H1 (cell line): ENCODE results near the gene DVL2. TPM values are rescaled to one million over a fixed set of nuclear protein-coding genes. Genes with fewer than 3 reads are reported as not detected.

Source experiments
- CTCF ChIA-PET: fragments of 300-600 bp; sonication (Branson Sonifier 250); formaldehyde crosslinking; loops from one replicate; lab custom pipeline; 2021; ENCODE audit not compliant: partially characterized antibody; lab: Charles Lee
- POLR2A ChIA-PET: fragments of 300-600 bp; sonication (Branson Sonifier 250); formaldehyde crosslinking; loops from one replicate; lab custom pipeline; 2021; ENCODE audit warnings: inconsistent platforms; ENCODE audit not compliant: partially characterized antibody; lab: Charles Lee
- DNase-seq, 2 experiments: peaks; one replicate each; pipeline versions ENCODE4 v3.0.0 to v3.0.0-alpha.2; 2010 to 2022; ENCODE audit warnings: low spot score in 2 of 2, low read depth in 1 of 2, mixed read lengths in 1 of 2
- FAIRE-seq: peaks from 2 replicates; lab custom pipeline; 2011; peaks lifted over from hg19 to GRCh38; lab: Jason Lieb, UNC
- H2AFZ ChIP-seq: 2 replicates; pipeline ENCODE4 v1.8.1; 2012; ENCODE audit warnings: low read length, inconsistent platforms
- H2AK5ac ChIP-seq: 2 replicates; pipeline ENCODE4 v1.6.1; 2013; ENCODE audit warnings: low read depth, low read length
- H2BK120ac ChIP-seq: replicated peaks from 2 replicates; pipeline ENCODE3; 2013; ENCODE audit warnings: low read depth, low read length, inconsistent platforms
- H2BK12ac ChIP-seq: 2 replicates; pipeline ENCODE4 v1.6.1; 2013; ENCODE audit warnings: low read depth, low read length
- H2BK15ac ChIP-seq: 2 replicates; pipeline ENCODE4 v1.6.1; 2013; ENCODE audit warnings: low read length
- H2BK20ac ChIP-seq: 2 replicates; pipeline ENCODE4 v1.6.1; 2013; ENCODE audit warnings: low read length
- H2BK5ac ChIP-seq: 2 replicates; pipeline ENCODE4 v1.6.1; 2013; ENCODE audit warnings: low read depth, low read length
- H3K14ac ChIP-seq: 2 replicates; pipeline ENCODE4 v1.6.1; 2013; ENCODE audit warnings: inconsistent platforms; ENCODE audit not compliant: insufficient read length
- H3K18ac ChIP-seq: 2 replicates; pipeline ENCODE4 v1.6.1; 2013; ENCODE audit warnings: low read length; ENCODE audit errors: extremely low read depth
- H3K23ac ChIP-seq: 2 replicates; pipeline ENCODE4 v1.6.1; 2013; ENCODE audit warnings: inconsistent platforms; ENCODE audit not compliant: insufficient read length
- H3K23me2 ChIP-seq: 2 replicates; pipeline ENCODE4 v1.6.1; 2013; ENCODE audit warnings: low read depth, low read length
- H3K27ac ChIP-seq: 2 replicates; pipeline ENCODE4 v1.6.1; 2011; ENCODE audit warnings: low read depth, low read length, inconsistent platforms
- H3K27me3 ChIP-seq, 4 experiments: replicated peaks in 1 of 4; 1 replicate in 1 of 4; 2 replicates in 3 of 4; pipeline versions ENCODE4 v1.6.1 to v1.8.1; 2011 to 2013; ENCODE audit warnings: low read length in 3 of 4, mild to moderate bottlenecking in 3 of 4, inconsistent platforms in 2 of 4, mixed read lengths in 2 of 4, moderate library complexity in 1 of 4; ENCODE audit not compliant: control insufficient read depth in 3 of 4, insufficient read depth in 3 of 4; ENCODE audit errors: extremely low read depth in 1 of 4
- H3K36me3 ChIP-seq, 4 experiments: 2 replicates each; pipeline versions ENCODE4 v1.6.1 to v1.8.1; 2011 to 2013; ENCODE audit warnings: mild to moderate bottlenecking in 4 of 4, low read length in 3 of 4, moderate library complexity in 2 of 4, control low read depth in 1 of 4, inconsistent platforms in 1 of 4; ENCODE audit not compliant: insufficient read depth in 4 of 4, control insufficient read depth in 2 of 4
- H3K4ac ChIP-seq: replicated peaks from 2 replicates; pipeline ENCODE3; 2013; ENCODE audit warnings: low read length, low read depth, mixed read lengths, inconsistent platforms; ENCODE audit not compliant: insufficient read length
- H3K4me1 ChIP-seq, 4 experiments: replicated peaks in 1 of 4; 1 replicate in 1 of 4; 2 replicates in 3 of 4; pipeline versions ENCODE4 v1.6.1 to v1.8.1; 2011 to 2013; ENCODE audit warnings: low read length in 3 of 4, inconsistent platforms in 2 of 4, mixed read lengths in 1 of 4; ENCODE audit not compliant: insufficient read depth in 4 of 4, control insufficient read depth in 3 of 4
- H3K4me2 ChIP-seq, 2 experiments: 2 replicates each; pipeline versions ENCODE4 v1.6.1 to v1.8.1; 2011 to 2013; ENCODE audit warnings: low read depth in 2 of 2, low read length in 2 of 2, control low read depth in 1 of 2, inconsistent platforms in 1 of 2, mild to moderate bottlenecking in 1 of 2; ENCODE audit not compliant: insufficient read depth in 1 of 2
- H3K4me3 ChIP-seq, 4 experiments: fragments of 200-600, 300-600 bp in 1 of 4; sonication (generic), shearing (Covaris generic), sonication (Bioruptor Twin) in 1 of 4; 2 replicates each; pipeline versions ENCODE4 v1.5.1 to v1.8.1; 2011 to 2016; ENCODE audit warnings: low read length in 4 of 4, low read depth in 3 of 4, control low read depth in 2 of 4, inconsistent platforms in 2 of 4, mild to moderate bottlenecking in 2 of 4, mixed read lengths in 1 of 4, moderate library complexity in 1 of 4; ENCODE audit not compliant: insufficient read depth in 2 of 4; ENCODE audit errors: extremely low read depth in 1 of 4
- H3K56ac ChIP-seq: replicated peaks from 2 replicates; pipeline ENCODE3; 2013; ENCODE audit warnings: low read depth, mild to moderate bottlenecking, mixed read lengths, low read length, inconsistent platforms; ENCODE audit not compliant: insufficient read length
- H3K79me1 ChIP-seq: 2 replicates; pipeline ENCODE4 v1.6.1; 2013; ENCODE audit warnings: low read depth, low read length, control low read depth
- H3K79me2 ChIP-seq, 2 experiments: 2 replicates each; pipeline versions ENCODE4 v1.6.1 to v1.8.1; 2012 to 2013; ENCODE audit warnings: low read length in 2 of 2, mild to moderate bottlenecking in 2 of 2, inconsistent platforms in 1 of 2; ENCODE audit not compliant: insufficient read depth in 2 of 2, control insufficient read depth in 1 of 2
- H3K9ac ChIP-seq, 4 experiments: replicated peaks in 1 of 4; 1 replicate in 1 of 4; 2 replicates in 3 of 4; pipeline versions ENCODE4 v1.6.1 to v1.8.1; 2011 to 2013; ENCODE audit warnings: low read depth in 3 of 4, low read length in 3 of 4, control low read depth in 2 of 4, mild to moderate bottlenecking in 2 of 4, moderate library complexity in 2 of 4, inconsistent platforms in 1 of 4; ENCODE audit errors: extremely low read depth in 1 of 4
- H3K9me3 ChIP-seq, 2 experiments: 2 replicates each; pipeline versions ENCODE4 v1.6.1 to v1.8.1; 2012 to 2013; ENCODE audit warnings: mild to moderate bottlenecking in 2 of 2, moderate library complexity in 2 of 2, control low read depth in 1 of 2, inconsistent platforms in 1 of 2, low read depth in 1 of 2, low read length in 1 of 2, mixed read lengths in 1 of 2; ENCODE audit not compliant: insufficient read depth in 2 of 2
- H4K20me1 ChIP-seq, 2 experiments: replicated peaks in 1 of 2; 2 replicates each; pipeline versions ENCODE3 to v1.8.1; 2011 to 2013; ENCODE audit warnings: inconsistent platforms in 2 of 2, low read length in 2 of 2, mild to moderate bottlenecking in 1 of 2; ENCODE audit not compliant: insufficient read depth in 2 of 2, control insufficient read depth in 1 of 2
- H4K5ac ChIP-seq: 2 replicates; pipeline ENCODE4 v1.6.1; 2013; ENCODE audit warnings: low read length, low read depth, mixed read lengths, inconsistent platforms; ENCODE audit not compliant: insufficient read length
- H4K8ac ChIP-seq: 2 replicates; pipeline ENCODE4 v1.8.0; 2013; ENCODE audit warnings: mild to moderate bottlenecking, moderate library complexity, low read length, inconsistent platforms; ENCODE audit not compliant: insufficient read depth; ENCODE audit errors: extremely low read depth
- H4K91ac ChIP-seq: replicated peaks from 2 replicates; pipeline ENCODE3; 2013; ENCODE audit warnings: low read length, mixed read lengths, inconsistent platforms; ENCODE audit not compliant: insufficient read length
- CBX5 ChIP-seq: fragments of 300-800, 300-1000 bp; sonication (generic); IDR thresholded peaks from 2 replicates; pipeline ENCODE4 v1.7.1; 2016; ENCODE audit warnings: antibody characterized with exemption, low read length, low read depth
- CBX8 ChIP-seq: fragments of 300-800, 300-1000 bp; sonication (generic); IDR thresholded peaks from 2 replicates; pipeline ENCODE4 v1.7.1; 2016; ENCODE audit warnings: low read depth, low read length, borderline replicate concordance
- CHD1 ChIP-seq: IDR thresholded peaks from 2 replicates; pipeline ENCODE4 v1.6.1; 2012; ENCODE audit warnings: low read depth, low read length, improper control_type of control experiment
- EZH2 ChIP-seq: fragments of 200-600 bp; sonication (generic); IDR thresholded peaks from 2 replicates; pipeline ENCODE4 v1.7.1; 2012; ENCODE audit warnings: low read depth, mild to moderate bottlenecking, moderate library complexity, low read length, inconsistent platforms; ENCODE audit not compliant: severe bottlenecking
- HDAC6 ChIP-seq: IDR thresholded peaks from one replicate; pipeline ENCODE4 v1.7.1; 2012; ENCODE audit warnings: low read depth, mild to moderate bottlenecking, inconsistent platforms, low read length, moderate library complexity
- KDM5A ChIP-seq: fragments of 200-600 bp; IDR thresholded peaks from 2 replicates; pipeline ENCODE4 v1.7.1; 2012; ENCODE audit warnings: mild to moderate bottlenecking, low read length, inconsistent platforms, mixed read lengths
- MAFK ChIP-seq: IDR thresholded peaks from 2 replicates; pipeline ENCODE4 v1.6.1; 2012; ENCODE audit warnings: low read depth, mild to moderate bottlenecking, improper control_type of control experiment, low read length
- SAP30 ChIP-seq: fragments of 300-600 bp; sonication (generic); IDR thresholded peaks from 2 replicates; pipeline ENCODE4 v1.7.1; 2012; ENCODE audit warnings: low read length, moderate library complexity, mild to moderate bottlenecking, inconsistent platforms; ENCODE audit not compliant: insufficient read depth, insufficient replicate concordance
- SIX5 ChIP-seq: IDR thresholded peaks from 2 replicates; pipeline ENCODE4 v1.6.1; 2011; ENCODE audit warnings: mild to moderate bottlenecking, low read depth, low read length
- SP2 ChIP-seq: IDR thresholded peaks from 2 replicates; pipeline ENCODE4 v1.6.1; 2012; ENCODE audit warnings: mild to moderate bottlenecking, low read length, inconsistent platforms
- TAF1 ChIP-seq: IDR thresholded peaks from 2 replicates; pipeline ENCODE4 v1.6.1; 2011; ENCODE audit warnings: mild to moderate bottlenecking, low read depth, low read length
- TCF12 ChIP-seq: IDR thresholded peaks from 2 replicates; pipeline ENCODE4 v1.6.1; 2011; ENCODE audit warnings: low read depth, mild to moderate bottlenecking, low read length
- WGBS, 2 experiments: shearing (Covaris generic) in 1 of 2; methylation state at CpG; one replicate each; pipeline versions ENCODE4 v1.1.6 to v1.1.7; 2013 to 2015; ENCODE audit warnings: low lambda C conversion rate in 2 of 2, mixed read lengths in 2 of 2, inconsistent platforms in 1 of 2, low coverage in 1 of 2, missing lambda C conversion rate in 1 of 2; ENCODE audit not compliant: insufficient replicate concordance in 2 of 2, insufficient coverage in 1 of 2, insufficient read length in 1 of 2; ENCODE audit errors: extremely low coverage in 1 of 2, missing lambda C conversion rate in 1 of 2; 5-methylcytosine and 5-hydroxymethylcytosine counted together
- polyA plus RNA-seq, 7 experiments: library from polyadenylated mRNA; depleted of rRNA in 3 of 7; stranded (reverse) in 5 of 7; unstranded in 2 of 7; fragments of >200 nt in 5 of 7; fragments of 200-250 nt in 2 of 7; gene quantifications; 1 replicate in 5 of 7; 2 replicates in 1 of 7; 4 replicates in 1 of 7; pipeline versions ENCODE4 v1.2.1 to v1.2.3, GENCODE V29; 2011 to 2013; ENCODE audit warnings: missing spikeins in 2 of 7, mixed read lengths in 2 of 7
- total RNA-seq: library from RNA; stranded (reverse); fragmentation: NEBNext Ultra II Directional; extraction: Animal tissue kit (Norgen Biotek cat#: 25700); gene quantifications from 2 replicates; pipeline ENCODE4 v1.2.1, GENCODE V29; 2021

The DVL2 gene
- total and polyA plus RNA-seq, 2 of the 8 experiments (the other 6 are each of a cell fraction or from before 2014, with no cell fraction given) = 19.0 to 59.6 TPM

GRCh38 chr17:7283471-7284216 lies 49.3 kb upstream of the DVL2 start:
- Histone ChIP-seq H4K91ac (no peak overlapping the region), H3K4me2 (no peak overlapping the region; a peak in 1 of 4 replicates), H4K20me1 (peaks cover 0 to 7% of the 10 kb centered on the region in 2 experiments), H4K5ac (no peak overlapping the region), H3K36me3 (peaks cover 0 to 6% (median 3%) of the 10 kb centered on the region in 4 experiments; a peak in 3 of 8 replicates), H2BK120ac (no peak overlapping the region), H4K8ac (no peak overlapping the region), H3K23ac (no peak overlapping the region), H3K79me2 (no peaks in the 10 kb centered on the region), H3K27me3 (peaks cover 0 to 13% (median 7%) of the 10 kb centered on the region in 4 experiments; a peak in 6 of 7 replicates), H3K4me1 (peaks cover 0 to 20% (median 8%) of the 10 kb centered on the region in 4 experiments; a peak in 5 of 7 replicates), H3K9me3 (no peaks in the 10 kb centered on the region), H3K27ac (no peak overlapping the region), H3K14ac (no peak overlapping the region), H3K9ac (no peak overlapping the region), H3K56ac (no peak overlapping the region), H2AK5ac (no peak overlapping the region), H2BK5ac (no peak overlapping the region), H2BK20ac (no peak overlapping the region), H3K4ac (no peak overlapping the region), H2BK12ac (no peak overlapping the region), H3K79me1 (no peaks in the 10 kb centered on the region), H3K18ac (no peak overlapping the region), H2AFZ (no peak overlapping the region), H3K4me3 (no peak overlapping the region), H2BK15ac (no peak overlapping the region), H3K23me2 (peaks cover 11% of the 10 kb centered on the region)
- DNase-seq (no peak), FAIRE-seq (no peak)
- ChIA-PET CTCF (interaction anchor here (0.7 to 3.9 kb wide), 5 partner anchors 8 to 53 kb away, joined by 3 to 46 read pairs (median 8); partner anchors contain the start of genes ACAP1 and GABARAP), POLR2A (interaction anchor here (1.0 to 7.7 kb wide), 15 partner anchors 7 to 63 kb away, joined by 3 to 94 read pairs (median 9); partner anchors contain the start of genes ACADVL, ACAP1, CTDNEP1 and DLG4)
- WGBS, 2 experiments = 83% methylated on average over 16 of the region's 18 CpGs; no CpG with 5 or more reads in 1 of the 2 experiments
- TF ChIP-seq MAFK (no peak), CHD1 (no peak), SP2 (no peak), SIX5 (no peak), SAP30 (no peak), KDM5A (no peak), TAF1 (no peak), HDAC6 (no peak), CBX5 (no peak), CBX8 (no peak), EZH2 (no peak), TCF12 (no peak)
